Thyroid gland (tissue), 4 donors: ENCODE data around the gene SLIT2. TPM values are rescaled to one million over a fixed set of nuclear protein-coding genes. Genes with fewer than 3 reads are reported as not detected.
A peak's percentile ranks its signal among the peaks of the same experiment; 100 is the strongest.

Source experiments
- DNase-seq, 2 donors: peaks; one replicate each; pipeline ENCODE4 v3.0.0-alpha.2; 2019
- H3K27ac ChIP-seq, 3 donors: fragments of 200-600 bp; sonication (generic); 1 replicate in 2 of 3; 2 replicates in 1 of 3; pipeline ENCODE4 v1.5.1; 2016 to 2019; ENCODE audit warnings: mild to moderate bottlenecking in 1 of 3, moderate library complexity in 1 of 3
- H3K27me3 ChIP-seq: fragments of 200-600 bp; sonication (generic); one replicate; pipeline ENCODE4 v1.5.1; 2019
- H3K36me3 ChIP-seq, 2 donors: fragments of 200-600 bp; sonication (generic); one replicate each; pipeline ENCODE4 v1.5.1; 2016 to 2019
- H3K4me1 ChIP-seq, 2 donors: fragments of 200-600 bp; sonication (generic); one replicate each; pipeline ENCODE4 v1.5.1; 2017 to 2019
- H3K4me3 ChIP-seq, 3 donors: fragments of 200-600 bp; sonication (generic); replicated peaks in 1 of 3; 1 replicate in 2 of 3; 2 replicates in 1 of 3; pipeline ENCODE4 v1.5.1; 2016; ENCODE audit warnings: mild to moderate bottlenecking in 1 of 3
- H3K9me3 ChIP-seq: fragments of 200-600 bp; sonication (generic); one replicate; pipeline ENCODE4 v1.5.1; 2017
- CTCF ChIP-seq, 6 experiments: fragments of 200-600 bp in 3 of 6; fragments of 450-650 bp in 3 of 6; sonication (generic) in 3 of 6; IDR thresholded peaks; one replicate each; pipeline ENCODE4 v1.5.1; 2016 to 2019; ENCODE audit warnings: antibody characterized with exemption in 6 of 6, mild to moderate bottlenecking in 2 of 6, inconsistent platforms in 1 of 6, moderate library complexity in 1 of 6
- POLR2A ChIP-seq, 2 donors: fragments of 450-650 bp; IDR thresholded peaks; one replicate each; pipeline ENCODE4 v1.6.1; 2017; ENCODE audit warnings: antibody characterized with exemption in 2 of 2, mild to moderate bottlenecking in 2 of 2, moderate library complexity in 1 of 2
- WGBS, 2 donors: methylation state at CpG; one replicate each; pipeline ENCODE4 v1.1.5; 2017; 5-methylcytosine and 5-hydroxymethylcytosine counted together
- intact Hi-C: fragments of 100-400 bp; cut with DNase I; formaldehyde crosslinking; loops from one replicate; pipeline ENCODE4 v1.15.1; 2023
- total RNA-seq, 4 donors: library from RNA; depleted of rRNA; stranded (reverse); fragments of >200 nt; gene quantifications; one replicate each; pipeline ENCODE4 v1.2.3, GENCODE V29; 2016

Gene SLIT2
- total RNA-seq, 4 donors from 2014 or later = 13.7 to 23.9 (median 17.1) TPM

DNA sequence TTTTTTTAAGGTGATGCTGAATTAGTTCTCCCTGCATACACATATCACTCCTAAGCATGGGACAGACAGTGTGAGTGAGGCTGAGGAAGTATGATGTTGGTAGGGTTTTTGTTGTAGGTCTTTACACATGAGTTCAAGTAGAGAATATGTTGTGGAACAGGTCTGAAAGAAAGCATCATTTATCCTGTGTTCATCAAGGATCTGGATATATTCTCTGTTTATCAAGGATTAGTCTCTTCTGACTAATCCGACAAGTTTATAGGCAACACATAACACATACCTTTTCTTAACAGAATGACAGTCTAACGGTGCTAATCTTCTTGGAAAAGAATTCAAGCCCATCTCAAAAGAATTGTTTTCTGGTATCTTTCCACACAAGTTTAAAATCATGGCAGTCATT, 10.5 kb downstream of the SLIT2 start:
- TF ChIP-seq CTCF (IDR thresholded peaks at IDR 0.05) (no peak), POLR2A (IDR thresholded peaks at IDR 0.05) (no peak)
- intact Hi-C loops = no loop called here
- Histone ChIP-seq H3K9me3 (no peaks in the 10 kb centered on the region), H3K36me3 (no peaks in the 10 kb centered on the region), H3K4me1 (peaks cover 0 to 2% of the 10 kb centered on the region in 2 donors), H3K27me3 (no peaks in the 10 kb centered on the region), H3K4me3 (no peak overlapping the region), H3K27ac (no peak overlapping the region)
- WGBS, 2 donors = 87 to 91% methylated on average over 2 of the region's 2 CpGs
- DNase-seq = no peak

GRCh38 chr4:20264688-20265087, 13.0 kb downstream of the SLIT2 start:
- TF ChIP-seq CTCF (IDR thresholded peaks at IDR 0.05) = no peak
- TF ChIP-seq POLR2A (IDR thresholded peaks at IDR 0.05) = no peak
- DNase-seq = no peak
- no peak overlapping the region for H3K4me3 ChIP-seq
- no peak overlapping the region for H3K27ac ChIP-seq
- intact Hi-C loops = no loop called here
- H3K4me1 ChIP-seq = no peaks in the 10 kb centered on the region
- no peaks in the 10 kb centered on the region for H3K9me3 ChIP-seq
- no peaks in the 10 kb centered on the region for H3K27me3 ChIP-seq
- no peaks in the 10 kb centered on the region for H3K36me3 ChIP-seq

- no peak overlapping the region for H3K4me3 ChIP-seq
- no peak overlapping the region for H3K27ac ChIP-seq
- no peaks in the 10 kb centered on the region for H3K9me3 ChIP-seq
- intact Hi-C loops = no loop called here
- 94 to 96% methylated on average over 1 of the region's 1 CpG for WGBS, 2 donors
- no peaks in the 10 kb centered on the region for H3K36me3 ChIP-seq
- no peaks in the 10 kb centered on the region for H3K4me1 ChIP-seq
- no peak for TF ChIP-seq CTCF (IDR thresholded peaks at IDR 0.05)
- no peak for TF ChIP-seq POLR2A (IDR thresholded peaks at IDR 0.05)
- no peak for DNase-seq
- H3K27me3 ChIP-seq = no peaks in the 10 kb centered on the region
Measured at GRCh38 chr4:20265726-20266125, 14.0 kb downstream of the SLIT2 start.

GRCh38 chr4:20266215-20267082, 14.7 kb downstream of the SLIT2 start:
- DNase-seq = no peak
- 72 to 82% methylated on average over 4 of the region's 4 CpGs for WGBS, 2 donors
- TF ChIP-seq CTCF (IDR thresholded peaks at IDR 0.05) (no peak), POLR2A (IDR thresholded peaks at IDR 0.05) (no peak)
- Histone ChIP-seq H3K4me3 (no peak overlapping the region), H3K4me1 (no peaks in the 10 kb centered on the region), H3K9me3 (no peaks in the 10 kb centered on the region), H3K27ac (peak overlapping the region in 1 of 3 donors; percentile 48), H3K27me3 (no peaks in the 10 kb centered on the region), H3K36me3 (no peaks in the 10 kb centered on the region)
- intact Hi-C loops = no loop called here

DNA sequence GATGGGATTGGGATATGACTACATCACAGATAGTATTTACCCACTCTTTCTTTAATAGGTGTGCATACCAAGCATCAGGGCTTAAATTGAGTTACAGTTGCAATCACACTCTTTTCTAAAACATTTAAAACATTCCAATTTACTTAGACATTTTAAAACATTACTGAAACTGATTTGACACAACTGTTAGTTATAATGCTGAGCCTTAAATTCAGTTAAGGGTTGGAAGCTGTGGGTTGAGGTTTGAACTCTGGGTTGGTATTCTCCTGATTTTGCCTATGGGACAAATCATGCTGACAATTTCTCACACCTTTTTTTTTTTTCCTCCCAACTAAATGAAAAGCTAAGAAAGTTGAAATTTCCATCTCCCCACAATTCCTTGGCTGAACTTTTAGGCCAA, 16.3 kb downstream of the SLIT2 start:
- no peaks in the 10 kb centered on the region for H3K4me1 ChIP-seq
- no peaks in the 10 kb centered on the region for H3K36me3 ChIP-seq
- no peaks in the 10 kb centered on the region for H3K9me3 ChIP-seq
- TF ChIP-seq POLR2A (IDR thresholded peaks at IDR 0.05) (no peak), CTCF (IDR thresholded peaks at IDR 0.05) (no peak)
- H3K4me3 ChIP-seq = no peak overlapping the region
- H3K27me3 ChIP-seq = no peaks in the 10 kb centered on the region
- H3K27ac ChIP-seq = no peak overlapping the region
- DNase-seq = no peak
- intact Hi-C loops = no loop called here
